Stimulated activated CD4-positive, alpha-beta T cell treated with anti-CD3 and anti-CD28 coated beads, TNF-alpha, amount 100 ng/mL, for 4 hours (primary cell): ENCODE data around the gene FLYWCH1.

ENCODE experiments used
- DNase-seq, 3 experiments: peaks; one replicate each; pipeline ENCODE4 v3.0.0-alpha.2; 2020; ENCODE audit warnings: low read depth in 3 of 3

FLYWCH1 gene

GRCh38 chr16:2968368-2968737 is 56.6 kb downstream of the FLYWCH1 start:
- DNase-seq = no peak

- peak; percentile 58 to 64 (median 58) for DNase-seq
Observed at GRCh38 chr16:2968738-2969544, 57.2 kb downstream of the FLYWCH1 start, which contains the start of gene PAQR4. Gene PAQR4 (plus strand): TSS chr16:2969348. CDS start chr16:2969675, 327 bp downstream.

GRCh38 chr16:2969545-2970521 is 58.1 kb downstream of the FLYWCH1 start:
- DNase-seq = peak; percentile 50 to 55 (median 50)

- DNase-seq = no peak
Observed at GRCh38 chr16:2970563-2970962, 58.8 kb downstream of the FLYWCH1 start.

GRCh38 chr16:2971134-2971984 is 59.6 kb downstream of the FLYWCH1 start:
- DNase-seq = no peak

GRCh38 chr16:2971985-2972784 is 60.5 kb downstream of the FLYWCH1 start:
- DNase-seq = no peak

- DNase-seq = no peak
Observed at GRCh38 chr16:2973093-2973492, 61.4 kb downstream of the FLYWCH1 start.

- DNase-seq = no peak
Observed at GRCh38 chr16:2973605-2974318, 62.0 kb downstream of the FLYWCH1 start.

GRCh38 chr16:2974319-2975056 is 62.8 kb downstream of the FLYWCH1 start:
- no peak for DNase-seq

GRCh38 chr16:2975161-2975795 is 63.5 kb downstream of the FLYWCH1 start:
- no peak for DNase-seq

GRCh38 chr16:2976201-2976600 is 64.5 kb downstream of the FLYWCH1 start:
- DNase-seq = no peak

- no peak for DNase-seq
Observed at GRCh38 chr16:2976673-2977072, 64.9 kb downstream of the FLYWCH1 start.

GRCh38 chr16:2977440-2977839 is 65.7 kb downstream of the FLYWCH1 start:
- DNase-seq = no peak

GRCh38 chr16:2979669-2980226 is 68.0 kb downstream of the FLYWCH1 start:
- DNase-seq = no peak

GRCh38 chr16:2980227-2981176 is 68.8 kb downstream of the FLYWCH1 start, which contains the start of gene PKMYT1:
Gene PKMYT1 (minus strand): TSS chr16:2980446. CDS start chr16:2979657, 789 bp downstream.
- peak; percentile 89 to 95 (median 93) for DNase-seq

GRCh38 chr16:2981177-2981898 is 69.6 kb downstream of the FLYWCH1 start:
- no peak for DNase-seq

GRCh38 chr16:2981899-2982250 is 70.1 kb downstream of the FLYWCH1 start:
- DNase-seq = no peak
